GM12872 (cell line): ENCODE results near the gene PSMC5.
A peak's percentile ranks its signal among the peaks of the same experiment; 100 is the strongest.

Experiments used
- TF ChIP-seq, protein P1 (sequence below): IDR thresholded peaks from 3 replicates; pipeline ENCODE4 v1.5.1; 2011; ENCODE audit warnings: low read depth, mild to moderate bottlenecking, low read length, moderate library complexity; ENCODE audit not compliant: insufficient read depth

PSMC5 gene

DNA sequence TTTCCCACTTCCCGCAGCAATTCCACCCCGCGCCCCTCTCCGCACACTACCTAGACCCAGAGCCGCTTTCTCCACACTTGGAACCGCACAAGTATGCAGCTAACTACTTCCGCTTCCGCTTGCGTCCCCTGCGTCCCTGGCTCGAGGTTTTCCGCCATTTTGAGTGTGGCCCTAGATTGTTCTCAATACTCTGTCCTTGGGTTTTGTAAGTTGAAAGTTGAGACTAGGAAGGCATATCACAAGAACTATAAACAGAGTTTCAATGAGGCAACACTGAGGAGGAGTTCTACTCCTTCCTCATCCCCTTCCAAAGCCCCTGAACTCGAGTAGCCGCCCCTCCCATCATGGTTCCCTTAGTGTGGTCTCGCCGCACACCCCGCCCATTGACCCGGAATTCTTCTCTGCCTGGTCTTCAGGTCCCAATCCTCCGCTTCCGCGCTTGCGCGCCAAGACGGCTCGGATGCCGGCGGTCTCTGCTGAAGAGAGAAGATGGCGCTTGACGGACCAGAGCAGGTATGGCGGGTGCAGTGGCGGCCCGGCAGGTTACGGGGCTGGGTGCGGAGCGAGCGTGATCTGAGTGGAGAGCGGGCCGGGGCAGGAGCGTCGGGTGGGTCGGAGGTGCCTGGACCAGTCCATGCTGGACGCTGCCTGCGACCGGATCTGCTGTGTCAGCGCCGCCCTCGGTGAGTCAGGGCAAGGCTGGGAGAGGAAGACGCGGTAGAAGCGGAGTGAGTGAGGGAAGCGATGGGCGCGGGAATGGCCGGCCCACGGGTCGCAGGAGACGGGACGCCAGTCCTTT, at the start of gene PSMC5, which contains the start of gene FTSJ3:
Gene PSMC5, plus strand, starts transcription at position 430 of the 799 bp plus-strand sequence. Its CDS starts 60 bp downstream, at position 490.
Gene FTSJ3, minus strand, starts transcription at position 662 of the 799 bp plus-strand sequence. CDS start 761 bp downstream, outside the sequence.
- TF ChIP-seq, protein P1, sequence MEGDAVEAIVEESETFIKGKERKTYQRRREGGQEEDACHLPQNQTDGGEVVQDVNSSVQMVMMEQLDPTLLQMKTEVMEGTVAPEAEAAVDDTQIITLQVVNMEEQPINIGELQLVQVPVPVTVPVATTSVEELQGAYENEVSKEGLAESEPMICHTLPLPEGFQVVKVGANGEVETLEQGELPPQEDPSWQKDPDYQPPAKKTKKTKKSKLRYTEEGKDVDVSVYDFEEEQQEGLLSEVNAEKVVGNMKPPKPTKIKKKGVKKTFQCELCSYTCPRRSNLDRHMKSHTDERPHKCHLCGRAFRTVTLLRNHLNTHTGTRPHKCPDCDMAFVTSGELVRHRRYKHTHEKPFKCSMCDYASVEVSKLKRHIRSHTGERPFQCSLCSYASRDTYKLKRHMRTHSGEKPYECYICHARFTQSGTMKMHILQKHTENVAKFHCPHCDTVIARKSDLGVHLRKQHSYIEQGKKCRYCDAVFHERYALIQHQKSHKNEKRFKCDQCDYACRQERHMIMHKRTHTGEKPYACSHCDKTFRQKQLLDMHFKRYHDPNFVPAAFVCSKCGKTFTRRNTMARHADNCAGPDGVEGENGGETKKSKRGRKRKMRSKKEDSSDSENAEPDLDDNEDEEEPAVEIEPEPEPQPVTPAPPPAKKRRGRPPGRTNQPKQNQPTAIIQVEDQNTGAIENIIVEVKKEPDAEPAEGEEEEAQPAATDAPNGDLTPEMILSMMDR: peak; percentile 79

DNA sequence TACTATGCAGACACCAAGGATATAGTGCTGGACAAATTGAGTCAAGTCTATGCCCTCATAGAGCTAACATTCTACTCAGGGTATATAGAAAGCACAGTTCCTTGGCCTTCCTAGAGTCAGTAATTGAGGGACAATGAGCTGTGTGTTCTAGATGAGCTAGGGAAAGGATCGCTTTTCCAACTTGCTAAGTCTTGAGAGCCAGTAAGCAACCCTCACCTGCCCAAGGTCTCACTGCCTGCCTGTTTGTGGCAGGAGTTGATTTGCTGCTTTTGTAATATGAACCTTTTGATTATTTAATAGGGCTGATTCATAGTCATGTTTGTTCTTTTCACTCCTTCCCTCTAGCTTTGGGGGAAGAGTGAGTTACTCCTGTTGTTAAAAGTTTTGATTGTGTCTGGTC, 46.7 kb upstream of the PSMC5 start:
- TF ChIP-seq, protein P1: no peak

DNA sequence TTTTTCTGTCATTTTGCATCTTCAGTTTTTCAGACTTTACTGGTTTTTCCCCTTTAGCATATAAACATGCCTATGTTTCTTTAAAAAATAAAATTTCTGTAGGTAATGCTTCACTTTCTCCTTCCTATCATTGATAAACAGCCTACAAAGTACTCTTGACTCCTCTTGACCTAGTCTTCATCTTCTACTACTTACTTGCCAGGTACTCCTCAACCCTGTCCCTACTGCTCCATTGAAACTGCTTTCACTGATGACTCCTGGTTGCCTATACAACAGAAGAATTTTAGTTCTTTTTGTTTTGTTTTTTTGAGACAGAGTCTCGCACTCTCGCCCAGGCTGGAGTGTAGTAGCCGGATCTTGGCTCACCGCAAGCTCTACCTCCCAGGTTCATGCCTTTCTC, 46.3 kb upstream of the PSMC5 start:
- TF ChIP-seq, protein P1: no peak

DNA sequence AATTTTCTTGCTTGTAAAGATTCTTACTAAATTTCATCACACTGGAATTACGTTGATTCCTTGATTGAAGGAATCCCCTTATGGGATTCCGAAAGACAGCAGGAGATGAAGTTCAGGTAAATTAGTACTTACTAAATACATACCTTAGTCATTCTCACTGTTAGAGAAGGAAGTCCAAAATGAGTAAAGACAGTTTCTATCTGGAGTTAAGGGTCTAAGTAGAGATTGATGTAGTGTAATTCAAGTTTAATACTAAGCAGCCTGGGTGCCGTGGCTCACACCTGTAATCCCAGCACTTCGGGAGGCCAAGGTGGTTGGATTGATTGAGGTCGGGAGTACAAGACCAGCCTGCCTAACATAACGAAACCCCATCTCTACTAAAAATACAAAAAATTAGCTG, 43.7 kb upstream of the PSMC5 start:
- TF ChIP-seq, protein P1: no peak

DNA sequence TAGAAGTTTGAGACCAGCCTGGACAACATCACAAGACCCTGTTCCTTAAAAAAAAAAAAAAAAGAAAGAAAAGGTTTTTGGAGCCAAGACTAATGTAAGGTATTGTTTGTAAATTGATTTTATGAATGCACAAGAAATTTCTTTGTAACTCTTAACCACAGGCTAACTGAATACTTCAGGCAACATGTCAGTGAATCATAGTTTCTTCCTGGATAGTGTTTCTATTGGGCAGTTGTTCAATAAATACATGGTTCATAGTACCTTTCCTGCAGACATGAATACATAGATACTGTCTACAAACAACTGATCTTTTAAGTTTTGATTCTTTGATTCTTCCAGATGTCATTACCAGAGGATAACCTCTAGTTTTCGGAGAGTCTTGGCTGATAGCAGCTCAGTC, 41.7 kb upstream of the PSMC5 start:
- TF ChIP-seq, protein P1: no peak

DNA sequence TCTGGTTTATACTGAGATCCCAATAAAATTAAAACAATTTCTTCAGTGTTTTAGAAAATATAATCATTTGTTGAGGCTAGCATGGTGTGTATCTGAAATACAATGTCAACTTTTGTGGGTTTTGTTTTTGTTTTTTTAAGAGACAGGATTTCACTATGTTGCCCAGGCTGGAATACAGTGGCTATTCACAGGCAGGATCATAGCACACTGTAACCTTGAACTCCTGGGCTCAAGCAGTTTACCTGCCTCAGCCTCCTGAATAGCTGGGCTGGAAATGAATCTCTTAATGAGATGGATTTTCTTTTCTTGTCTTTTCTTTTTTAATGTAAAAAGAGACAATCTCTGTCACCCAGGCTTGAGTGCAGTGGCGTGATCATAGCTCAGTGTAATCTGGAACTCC, 41.1 kb upstream of the PSMC5 start:
- TF ChIP-seq, protein P1: no peak

DNA sequence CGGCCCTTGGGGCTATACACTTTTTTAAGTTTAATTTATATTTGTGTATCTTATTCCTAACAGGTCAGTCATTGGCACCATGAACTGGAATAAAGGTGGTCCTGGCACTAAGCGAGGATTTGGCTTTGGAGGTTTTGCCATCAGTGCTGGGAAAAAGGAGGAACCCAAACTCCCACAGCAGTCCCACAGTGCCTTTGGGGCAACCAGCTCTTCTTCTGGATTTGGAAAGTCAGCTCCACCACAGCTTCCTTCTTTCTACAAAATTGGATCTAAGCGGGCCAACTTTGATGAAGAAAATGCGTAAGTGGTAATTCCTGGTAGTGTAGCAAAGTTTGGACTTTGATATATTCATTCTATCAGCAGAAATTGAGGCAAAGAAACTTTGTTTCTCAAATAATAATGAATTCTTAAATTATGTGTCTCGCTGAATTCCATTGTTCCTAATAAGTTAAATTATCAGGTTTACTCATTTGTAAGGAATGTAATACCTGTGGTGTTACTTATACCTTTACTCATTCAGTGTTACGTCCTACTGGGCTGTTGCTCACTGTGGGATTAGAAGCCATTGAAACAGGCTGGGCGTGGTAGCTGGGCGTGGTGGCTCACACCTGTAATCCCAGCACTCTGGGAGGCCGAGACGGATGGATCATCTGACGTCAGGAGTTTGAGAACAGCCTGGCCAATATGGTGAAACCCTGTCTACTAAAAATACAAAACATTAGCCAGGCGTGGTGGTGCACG, 40.1 kb upstream of the PSMC5 start:
- TF ChIP-seq, protein P1: no peak
